GM18498 (cell line): Measurements from ENCODE around the gene ACD.
"Not testable (repeated sequence)": the region's sequence is repeated elsewhere in the genome, so short reads cannot be mapped to it uniquely, and the experiment has no call there.

Experiments
- ATAC-seq: cut with Tn5 transposase; IDR thresholded peaks from one replicate; pipeline ENCODE4 v1.9.1; 2021; ENCODE audit warnings: mild to moderate bottlenecking, moderate library complexity; ENCODE audit not compliant: unreplicated experiment

The ACD gene

DNA sequence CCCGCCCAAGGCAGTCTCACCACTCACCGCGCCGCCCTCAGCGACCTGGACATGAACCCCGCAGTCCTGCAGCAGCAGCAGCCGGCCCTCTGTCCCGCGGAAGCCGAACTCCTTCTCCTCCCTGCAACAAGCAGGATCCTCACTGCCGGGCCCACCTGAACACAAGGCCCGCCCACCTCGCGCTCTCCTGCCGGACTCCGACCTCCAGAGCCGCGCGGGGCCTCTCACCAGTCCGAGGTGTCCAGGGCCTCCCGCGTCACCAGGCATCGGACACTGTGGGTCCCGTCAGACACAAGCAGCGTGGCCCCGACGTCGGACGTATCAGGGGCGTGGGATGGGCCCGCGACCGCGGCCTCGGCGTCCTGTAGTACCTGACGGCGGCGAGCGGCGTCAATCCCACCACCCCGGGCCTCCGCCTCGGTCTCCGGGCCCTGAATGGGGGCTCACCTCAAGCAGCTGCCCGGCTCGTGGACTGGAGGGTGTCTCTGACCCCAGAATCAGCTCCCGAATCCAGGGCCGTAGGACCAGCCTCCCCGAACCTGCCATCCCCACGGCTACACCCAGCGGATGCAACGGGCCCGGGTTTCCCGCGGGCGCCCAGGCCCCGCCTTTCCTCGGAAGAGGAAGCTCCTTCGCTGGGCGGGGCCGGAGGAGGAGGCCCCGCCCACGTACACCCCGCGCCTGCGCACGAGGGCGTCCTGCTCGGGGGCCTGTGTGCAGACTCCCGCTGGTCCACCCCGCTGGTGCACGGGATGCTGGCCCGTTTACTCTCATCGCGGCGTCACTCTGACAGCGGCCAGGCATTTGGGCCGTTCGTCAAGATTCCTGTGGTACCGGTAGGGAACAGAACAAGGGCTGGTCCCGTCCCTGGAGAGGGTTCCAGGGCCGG, at the start of gene ACD:
TSS of gene ACD (minus strand) at position 586 of the 889 bp plus-strand sequence. CDS start at position 546, 40 bp downstream.
- peak; percentile 58 for ATAC-seq

DNA sequence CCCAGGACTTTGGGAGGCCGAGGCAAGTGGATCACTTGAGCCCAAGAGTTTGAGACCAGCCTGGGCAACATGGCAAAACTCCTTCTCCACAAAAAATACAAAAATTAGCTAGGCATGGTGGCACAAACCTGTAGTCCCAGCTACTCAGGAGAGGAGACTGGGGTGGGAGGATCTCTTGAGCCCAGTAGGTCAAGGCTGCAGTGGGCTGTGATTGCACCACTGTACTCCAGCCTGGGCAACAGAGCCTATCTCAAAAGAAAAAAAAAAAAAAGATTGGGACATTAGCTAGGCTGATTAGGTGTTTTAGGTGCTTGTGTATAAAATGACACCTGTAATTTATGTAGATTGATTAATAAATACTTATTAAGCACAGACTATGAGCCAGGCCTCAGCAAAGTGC, 49.0 kb upstream of the ACD start:
- ATAC-seq, result no peak

DNA sequence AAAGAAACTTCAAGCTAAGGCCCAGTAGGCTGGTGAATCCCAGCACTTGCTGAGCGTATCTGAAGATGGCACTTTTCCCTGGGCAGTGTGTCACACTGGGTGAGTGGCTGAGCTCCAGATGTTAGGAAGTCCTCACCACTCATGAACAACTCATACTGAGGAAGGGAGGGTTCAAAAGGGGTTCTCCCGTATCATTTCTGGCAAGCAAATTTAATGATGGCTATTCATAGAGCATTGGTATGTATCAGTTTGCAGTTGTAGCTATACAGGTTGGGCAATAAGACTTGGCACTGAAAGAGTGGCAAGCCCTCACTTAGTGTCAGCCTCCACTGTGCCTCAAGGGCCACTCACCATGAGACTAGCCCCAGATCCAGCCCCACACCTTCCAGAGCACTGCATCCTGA, 48.3 kb upstream of the ACD start:
- ATAC-seq, result no peak

DNA sequence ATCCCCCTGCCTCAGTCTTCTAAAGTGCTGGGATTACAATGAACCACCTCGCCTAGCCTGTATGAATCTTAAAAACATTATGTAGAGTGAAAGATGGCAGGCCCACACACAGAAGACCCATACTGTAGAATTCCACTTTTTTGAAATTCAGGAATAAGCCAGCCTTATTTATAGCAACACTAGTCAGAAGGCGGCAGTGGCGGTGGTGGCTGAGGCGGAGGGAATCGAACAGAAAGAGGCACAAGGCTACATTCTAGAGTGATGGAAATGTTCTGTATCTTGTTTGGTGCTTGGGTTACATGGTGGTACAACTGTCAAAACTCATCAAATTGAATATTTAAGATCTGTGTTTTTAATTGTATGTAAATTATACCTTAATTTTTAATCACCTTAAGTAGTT, 47.7 kb upstream of the ACD start:
- ATAC-seq, result no peak

DNA sequence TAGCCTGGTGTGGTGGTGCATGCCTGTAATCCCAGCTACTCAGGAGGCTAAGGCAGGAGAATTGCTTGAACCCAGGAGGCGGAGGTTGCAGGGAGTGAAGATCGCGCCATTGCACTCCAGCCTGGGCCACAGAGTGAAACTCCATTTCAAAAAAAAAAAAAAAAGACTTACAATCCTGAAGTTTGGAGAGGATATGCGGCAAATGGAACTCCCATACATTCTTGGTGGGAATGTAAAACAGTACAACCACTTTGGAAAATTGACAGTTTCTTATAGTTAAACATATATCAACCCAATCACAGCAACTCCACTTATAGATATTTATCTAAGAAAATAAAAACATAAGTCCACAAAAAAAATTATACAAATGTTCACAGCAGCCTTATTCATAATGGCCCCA, 47.1 kb upstream of the ACD start:
- no peak for ATAC-seq

DNA sequence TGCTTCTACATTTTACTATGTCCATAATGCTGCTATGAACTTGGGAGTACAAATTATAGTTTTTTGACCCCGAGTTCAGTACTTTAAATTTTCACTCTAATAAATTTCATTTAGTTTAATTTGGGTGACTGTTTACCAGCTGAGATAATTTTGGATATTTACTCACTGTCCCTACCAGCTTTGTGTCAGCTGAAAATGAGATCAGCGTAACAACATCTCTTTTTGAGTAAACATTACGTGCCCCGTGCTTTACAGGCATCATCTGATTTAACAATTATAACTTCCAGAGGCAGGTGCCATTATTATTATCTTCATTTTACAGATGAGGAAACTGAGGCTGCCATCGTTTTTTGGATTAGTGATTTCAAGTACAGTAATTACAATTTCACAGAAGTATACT, 44.0 kb upstream of the ACD start:
- ATAC-seq, result no peak

DNA sequence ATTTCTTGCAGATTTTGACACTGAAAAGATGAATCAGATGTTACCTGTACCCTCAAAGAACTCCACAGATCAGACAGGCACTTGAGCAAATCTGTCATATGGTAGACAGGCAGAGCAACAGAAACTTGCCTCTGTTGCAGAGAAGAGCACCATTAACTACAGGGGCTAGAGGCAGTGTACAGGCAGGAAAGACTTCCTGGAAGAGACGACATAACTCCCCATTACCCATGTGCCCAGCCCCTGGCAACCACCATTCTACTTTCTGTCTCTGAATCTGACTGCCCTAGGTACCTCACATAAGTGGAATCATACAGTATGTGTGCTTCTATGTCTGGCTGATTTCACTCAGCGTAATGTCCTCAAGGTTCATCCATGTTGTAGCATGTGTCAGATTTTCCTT, 43.6 kb upstream of the ACD start:
- ATAC-seq, result no peak

DNA sequence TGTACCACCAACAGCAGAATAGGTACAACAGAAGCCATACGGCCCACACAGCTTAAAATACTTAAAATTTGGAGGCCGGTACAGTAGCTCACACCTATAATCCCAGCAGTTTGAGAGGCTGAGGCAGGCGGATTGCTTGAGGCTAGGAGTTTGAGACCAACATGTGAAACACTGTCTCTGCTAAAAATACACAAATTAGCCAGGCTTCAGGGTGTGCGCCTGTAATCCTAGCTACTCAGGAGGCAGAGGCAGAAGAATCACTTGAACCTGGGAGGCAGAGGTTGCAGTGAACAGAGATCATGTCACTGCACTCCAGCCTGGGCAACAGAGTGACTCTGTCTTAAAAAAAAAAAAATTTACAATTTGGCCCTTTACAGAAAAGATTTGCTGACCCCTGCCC, 42.1 kb upstream of the ACD start:
- ATAC-seq, result no peak

DNA sequence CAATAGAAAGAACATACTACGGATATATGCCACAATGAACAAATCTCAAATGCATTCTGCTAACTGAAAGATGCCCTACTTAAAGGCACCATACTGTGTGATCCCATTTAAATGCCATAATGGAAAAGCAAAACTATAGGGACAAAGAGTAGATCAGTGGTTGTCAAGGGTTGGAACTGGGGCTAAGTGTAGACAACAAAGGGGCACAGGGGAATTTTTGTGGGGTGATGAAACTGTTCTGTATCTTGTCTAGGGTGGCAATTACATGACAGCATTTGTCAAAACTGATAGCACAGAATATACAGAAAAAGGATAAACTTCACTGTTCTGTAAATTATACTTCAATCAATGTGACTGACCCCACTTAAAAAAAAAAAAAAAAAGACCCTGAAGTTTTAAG, 41.4 kb upstream of the ACD start:
- ATAC-seq, result no peak

DNA sequence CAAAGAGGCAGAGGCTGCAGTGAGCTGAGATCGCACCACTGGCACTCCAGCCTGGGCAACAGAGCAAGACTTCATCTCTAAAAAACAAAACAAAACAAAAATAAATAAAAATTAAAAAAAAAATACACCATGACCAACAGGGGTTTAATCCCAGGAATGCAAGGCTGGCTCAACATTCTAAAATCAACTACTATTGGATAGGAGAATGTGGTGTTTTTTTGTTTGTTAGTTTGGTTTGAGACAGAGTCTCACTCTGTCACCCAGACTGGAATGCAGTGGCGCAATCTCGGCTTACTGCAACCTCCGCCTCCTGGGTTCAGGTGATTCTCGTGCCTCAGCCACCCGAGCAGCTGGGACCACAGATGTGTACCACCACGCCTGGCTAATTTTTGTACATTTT, 39.2 kb upstream of the ACD start:
- ATAC-seq, result no peak

DNA sequence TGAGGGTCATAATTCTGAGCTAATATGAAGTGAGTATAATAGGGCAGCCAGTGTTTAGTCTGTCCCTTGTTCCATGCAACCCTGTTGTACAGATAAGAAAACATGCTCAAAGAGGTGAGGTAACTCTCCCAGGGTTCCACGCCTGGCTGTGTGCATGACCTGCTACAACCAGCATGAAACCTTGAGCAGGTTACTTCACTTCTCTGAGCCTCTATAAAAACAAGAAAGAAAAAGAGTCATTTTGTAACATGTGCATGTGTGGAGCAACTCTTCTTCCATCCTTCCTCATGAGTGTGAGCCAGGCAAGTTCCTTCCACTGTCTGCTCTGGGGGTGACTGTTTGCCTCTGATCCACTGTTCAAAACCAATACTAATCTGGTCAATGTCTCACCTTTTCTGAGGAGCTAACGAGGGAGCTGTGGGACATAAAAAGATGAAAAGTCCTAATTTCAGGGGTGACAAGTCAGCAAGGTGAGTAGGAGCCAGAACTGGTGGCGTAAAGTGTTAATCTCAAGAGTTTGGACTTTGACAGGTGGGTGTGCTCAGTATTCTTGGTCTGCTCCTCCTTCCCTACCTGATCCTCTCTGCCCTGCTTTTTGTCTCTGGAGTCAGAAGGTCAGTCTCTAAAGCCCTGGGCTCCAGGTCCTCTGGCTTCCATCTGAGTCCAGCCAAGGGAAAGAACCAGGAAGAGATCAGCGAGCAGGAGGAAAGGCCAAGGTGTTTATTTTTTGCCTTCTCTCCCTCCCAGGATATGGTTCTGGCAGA, 37.5 kb upstream of the ACD start:
- ATAC-seq, result no peak

DNA sequence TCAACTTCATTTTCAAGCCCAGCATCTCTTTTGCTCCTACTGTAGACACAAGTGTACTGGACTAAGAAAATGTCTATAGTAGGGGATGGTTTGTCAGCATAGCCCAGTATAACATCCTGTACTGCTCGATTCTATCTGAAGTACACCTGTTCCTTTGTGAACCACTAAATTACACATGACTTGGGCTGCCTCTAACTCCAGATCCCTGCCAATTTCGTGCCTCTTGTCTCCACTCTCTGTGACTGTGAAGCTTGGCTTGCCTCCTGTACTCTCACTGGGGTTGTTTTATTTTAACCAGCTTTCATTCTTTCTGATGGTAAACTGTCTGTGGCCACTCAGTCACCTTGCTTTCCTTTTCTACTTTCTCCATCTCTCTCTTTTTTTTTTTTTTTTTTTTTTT, 34.6 kb upstream of the ACD start:
- ATAC-seq, result no peak

DNA sequence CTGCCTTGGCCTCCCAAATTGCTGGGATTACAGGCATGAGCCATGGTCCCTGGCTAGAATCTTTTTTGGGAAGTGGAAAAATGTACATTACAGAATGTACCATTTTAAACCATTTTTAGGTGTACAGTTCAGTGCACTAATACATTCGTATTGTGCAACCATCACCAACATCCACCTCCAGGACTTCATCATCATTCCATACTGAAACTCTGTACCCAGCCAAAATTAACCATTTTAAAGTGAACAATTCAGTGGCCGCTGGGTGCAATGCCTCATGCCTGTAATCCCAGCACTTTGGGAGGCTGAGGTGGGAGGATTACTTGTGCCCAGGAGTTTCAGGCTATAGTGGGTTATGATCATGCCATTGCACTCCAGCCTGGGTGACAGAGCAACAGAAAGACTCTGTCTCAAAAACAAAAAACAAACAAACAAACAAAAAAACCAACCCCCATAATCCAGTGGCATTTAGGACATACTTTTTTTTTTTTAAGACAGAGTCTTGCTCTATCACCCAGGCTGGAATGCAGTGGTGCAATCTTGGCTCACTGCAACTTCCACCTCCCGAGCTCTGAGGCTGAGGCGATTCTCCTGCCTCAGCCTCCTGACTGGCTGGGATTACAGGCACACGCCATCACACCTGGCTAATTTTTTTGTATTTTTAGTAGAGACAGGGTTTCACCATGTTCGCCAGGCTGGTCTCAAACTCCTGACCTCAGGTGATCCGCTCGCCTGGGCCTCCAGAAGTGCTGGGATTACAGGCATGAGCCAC, 33.6 kb upstream of the ACD start:
- ATAC-seq, result not testable (repeated sequence)

DNA sequence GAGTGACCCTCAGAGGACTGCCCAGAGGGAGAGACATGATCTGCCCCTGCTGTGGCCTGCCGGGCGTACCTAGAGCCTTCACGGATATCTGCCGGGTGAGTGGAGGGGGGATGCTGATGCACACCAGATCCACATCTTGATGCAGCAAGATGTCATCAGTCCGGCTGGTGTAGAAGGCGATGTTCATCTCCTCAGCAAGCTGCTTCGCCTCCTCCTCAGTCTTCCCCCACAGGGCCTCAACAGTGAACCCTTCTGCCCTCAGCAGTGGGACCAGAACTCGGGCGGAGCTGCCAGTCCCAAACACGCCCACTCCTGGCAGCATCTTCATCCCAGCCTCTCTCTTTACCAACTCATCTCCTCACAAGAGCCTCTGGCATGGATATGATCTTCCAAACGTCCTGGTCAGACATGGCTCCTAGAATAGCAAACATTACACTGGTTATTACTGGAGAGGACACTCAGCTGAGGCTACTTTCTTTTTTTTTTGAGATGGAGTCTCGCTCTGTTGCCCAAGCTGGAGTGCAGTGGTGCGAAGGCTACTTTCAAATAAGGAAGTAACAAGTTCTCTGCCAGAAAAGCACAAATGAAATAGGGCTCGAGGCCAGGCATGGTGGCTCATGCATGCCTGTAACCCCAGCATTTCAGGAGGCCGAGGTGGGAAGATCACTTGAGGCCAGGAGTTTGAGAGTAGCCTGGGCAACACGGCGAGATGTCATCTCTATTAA, 25.5 kb upstream of the ACD start:
- peak; percentile 47 for ATAC-seq

DNA sequence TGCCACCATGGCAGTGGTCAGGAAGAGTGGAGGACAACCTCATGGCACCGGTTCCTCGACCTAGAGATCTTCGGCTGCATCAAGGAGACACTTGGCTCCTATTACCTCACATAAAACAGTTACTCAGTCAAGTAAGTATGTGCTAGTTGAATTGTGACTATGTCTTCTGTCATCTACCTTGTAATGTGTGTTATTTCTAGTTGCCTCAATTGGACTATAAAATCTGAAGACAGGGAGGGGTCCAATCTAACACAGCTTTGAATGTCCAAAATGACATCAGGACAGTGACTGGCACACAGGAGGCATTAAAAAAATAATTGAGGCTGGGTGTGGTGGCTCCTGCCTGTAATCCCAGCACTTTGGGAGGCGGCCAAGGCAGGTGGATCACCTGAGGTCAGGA, 23.7 kb upstream of the ACD start:
- ATAC-seq, result no peak

DNA sequence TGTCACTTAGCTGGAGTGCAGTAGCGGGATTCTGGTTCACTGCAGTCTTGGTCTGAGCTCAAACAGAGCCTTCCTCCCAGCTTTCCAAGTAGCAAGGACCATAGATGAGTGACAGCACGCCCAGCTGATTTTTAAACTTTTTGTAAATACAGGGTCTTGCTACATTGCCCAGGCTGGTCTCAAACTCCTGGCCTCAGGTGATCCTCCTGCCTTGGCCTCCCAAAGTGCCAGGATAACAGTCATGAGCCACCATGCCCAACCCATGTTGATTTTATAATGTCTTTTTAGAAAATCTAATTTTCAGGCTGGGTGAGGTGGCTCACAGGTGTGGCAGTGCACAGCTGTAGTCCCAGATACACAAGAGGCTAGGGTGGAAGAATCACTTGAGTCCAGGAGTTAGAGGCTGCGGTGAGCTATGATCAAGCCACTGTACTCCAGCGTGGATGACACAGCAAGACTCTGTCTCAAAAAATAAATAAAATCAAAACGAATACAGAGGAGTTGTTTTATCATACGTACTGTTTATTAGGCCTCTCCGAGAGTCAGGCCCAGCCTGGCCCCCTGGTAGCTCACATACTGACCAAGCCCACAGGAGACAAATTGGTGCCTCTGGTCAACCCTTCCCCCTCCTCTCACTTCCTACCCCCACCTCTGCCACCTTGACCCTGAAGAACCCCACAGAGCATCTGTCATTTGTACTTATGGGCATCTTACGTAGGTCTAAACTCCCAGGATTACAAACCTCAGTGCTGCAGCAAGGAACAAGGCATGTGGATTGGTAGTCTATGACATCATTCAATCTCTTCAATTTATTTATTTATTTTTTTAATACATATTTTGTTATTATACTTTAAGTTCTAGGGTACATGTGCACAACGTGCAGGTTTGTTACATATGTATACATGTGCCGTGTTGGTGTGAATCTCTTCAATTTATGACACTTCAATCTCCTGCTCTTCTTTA, 20.2 kb upstream of the ACD start:
- ATAC-seq, result no peak

DNA sequence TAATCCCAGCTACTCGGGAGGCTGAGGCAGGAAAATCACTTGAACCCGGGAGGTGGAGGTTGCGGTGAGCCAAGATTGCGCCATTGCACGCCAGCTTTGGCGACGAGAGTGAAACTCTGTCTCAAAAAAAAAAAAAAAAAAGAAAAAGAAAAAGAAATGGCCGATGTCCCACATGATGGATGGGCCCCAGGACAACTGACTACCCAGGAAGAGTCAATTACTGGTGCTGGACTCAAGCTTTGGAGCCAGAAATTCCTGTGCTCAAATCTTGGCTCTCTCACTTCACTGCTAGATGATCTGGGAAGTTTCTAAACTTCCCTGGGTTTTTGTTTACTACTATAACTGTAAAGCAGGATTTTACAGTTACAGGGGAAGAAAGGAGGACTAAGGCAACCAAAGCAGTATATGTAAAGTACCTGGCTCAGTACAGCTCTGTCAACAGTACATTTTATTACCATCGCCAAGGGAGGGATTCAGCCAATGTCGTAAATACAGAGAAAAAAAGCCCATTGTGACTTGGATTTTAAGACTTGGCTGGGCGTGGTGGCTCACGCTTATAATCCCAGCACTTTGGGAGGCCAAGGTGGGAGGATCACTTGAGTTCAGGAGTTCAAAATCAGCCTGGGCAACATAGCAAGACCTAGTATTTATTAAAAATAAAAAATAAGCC, 18.4 kb upstream of the ACD start:
- ATAC-seq, result no peak

DNA sequence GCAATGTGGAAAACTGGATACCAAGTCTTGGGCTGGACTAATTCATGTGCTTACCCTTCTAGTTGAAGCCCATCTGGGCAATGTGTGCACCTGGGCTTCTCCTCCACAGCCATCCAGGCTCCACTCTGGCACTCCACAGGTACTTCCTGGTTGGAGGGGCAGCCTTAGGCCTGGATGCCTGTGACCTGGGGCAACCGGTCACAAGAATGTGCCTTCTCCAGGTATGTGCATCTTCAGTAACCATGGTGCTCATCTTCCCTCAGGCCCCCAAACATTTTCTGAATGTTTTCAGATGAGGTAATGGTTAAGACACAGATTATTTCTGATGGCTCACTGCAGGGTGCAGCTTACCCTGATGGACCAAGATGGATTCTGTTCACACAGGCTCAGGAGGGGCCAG, 17.7 kb upstream of the ACD start:
- ATAC-seq, result no peak

DNA sequence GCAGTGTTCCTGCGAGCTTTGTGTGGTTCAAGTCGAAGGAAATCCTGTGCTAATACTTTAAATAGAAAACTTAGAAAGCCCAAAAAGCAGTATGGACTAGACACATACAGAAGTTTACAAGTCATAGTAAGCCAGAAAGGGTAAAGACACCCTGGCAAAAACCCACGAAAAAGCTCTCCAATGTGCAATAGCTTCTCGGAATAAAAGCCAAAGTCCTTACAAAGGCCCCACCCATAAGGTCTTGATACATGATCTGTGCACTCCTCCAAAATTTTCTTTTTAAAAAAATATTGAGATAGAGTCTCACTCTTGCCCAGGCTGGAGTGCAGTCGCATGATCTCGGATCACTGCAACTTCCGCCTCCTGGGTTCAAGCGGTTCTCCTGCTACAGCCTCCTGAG, 16.9 kb upstream of the ACD start:
- ATAC-seq, result no peak
